Smooth muscle cell (in vitro differentiated cells): ENCODE results near the gene CCDC158. TPM values are rescaled to one million over a fixed set of nuclear protein-coding genes. Genes with fewer than 3 reads are reported as not detected.

Experiments
- DNase-seq: peaks from one replicate; lab custom pipeline; 2025; ENCODE audit not compliant: unreplicated experiment; lab: John Stamatoyannopoulos, UW
- H2AFZ ChIP-seq: fragments of 200-600 bp; sonication (generic); 2 replicates; pipeline ENCODE4 v1.6.0; 2016; ENCODE audit warnings: antibody characterized with exemption, low read depth, mild to moderate bottlenecking
- H3F3A ChIP-seq: fragments of 200-600 bp; sonication (generic); 2 replicates; pipeline ENCODE4 v1.6.0; 2017; ENCODE audit warnings: antibody characterized with exemption, low read depth
- H3K27ac ChIP-seq: fragments of 200-600 bp; sonication (generic); 2 replicates; pipeline ENCODE4 v1.5.1; 2016; ENCODE audit warnings: low read depth, mild to moderate bottlenecking
- H3K27me3 ChIP-seq: fragments of 200-600 bp; sonication (generic); 2 replicates; pipeline ENCODE4 v1.6.1; 2016; ENCODE audit warnings: low read depth, mild to moderate bottlenecking
- H3K36me3 ChIP-seq: fragments of 200-600 bp; sonication (generic); 2 replicates; pipeline ENCODE4 v1.5.1; 2016; ENCODE audit warnings: low read depth
- H3K4me1 ChIP-seq: fragments of 200-600 bp; sonication (generic); 2 replicates; pipeline ENCODE4 v1.5.1; 2016; ENCODE audit warnings: low read depth
- H3K4me2 ChIP-seq: fragments of 200-600 bp; sonication (generic); 2 replicates; pipeline ENCODE4 v1.6.0; 2016; ENCODE audit warnings: mild to moderate bottlenecking
- H3K4me3 ChIP-seq: fragments of 200-600 bp; sonication (generic); 2 replicates; pipeline ENCODE4 v1.5.1; 2016; ENCODE audit warnings: mild to moderate bottlenecking
- H3K79me2 ChIP-seq: fragments of 200-600 bp; sonication (generic); 2 replicates; pipeline ENCODE4 v1.6.0; 2016; ENCODE audit warnings: low read depth, mild to moderate bottlenecking
- H3K9ac ChIP-seq: fragments of 200-600 bp; sonication (generic); 2 replicates; pipeline ENCODE4 v1.6.0; 2016; ENCODE audit warnings: low read depth
- H3K9me3 ChIP-seq: fragments of 200-600 bp; sonication (generic); replicated peaks from 2 replicates; pipeline ENCODE4 v1.5.1; 2016; ENCODE audit warnings: low read depth
- H4K20me1 ChIP-seq: fragments of 200-600 bp; sonication (generic); 2 replicates; pipeline ENCODE4 v1.6.0; 2016; ENCODE audit warnings: low read depth
- WGBS: methylation state at CpG from one replicate; pipeline ENCODE4 v1.1.7; 2016; ENCODE audit warnings: low lambda C conversion rate; 5-methylcytosine and 5-hydroxymethylcytosine counted together
- polyA plus RNA-seq: library from polyadenylated mRNA; unstranded; fragments of >200 nt; fragmentation: Nextera tagmentation; extraction: Ambion mirVana; gene quantifications from 2 replicates; pipeline ENCODE4 v1.2.1, GENCODE V29; 2016
- small RNA-seq: library from RNA; depleted of rRNA; stranded (forward); fragments of <200 nt; gene quantifications from one replicate; pipeline ENCODE3, GENCODE V24; 2014
- total RNA-seq: library from RNA; depleted of rRNA; stranded (reverse); fragments of >200 nt; gene quantifications from 2 replicates; pipeline ENCODE4 v1.2.3, GENCODE V29; 2014
- TF ChIP-seq, protein P1 (sequence below): fragments of 200-600 bp; sonication (generic); IDR thresholded peaks from 2 replicates; pipeline ENCODE4 v1.5.1; 2017; ENCODE audit warnings: borderline replicate concordance, mild to moderate bottlenecking, antibody characterized with exemption; ENCODE audit not compliant: insufficient read depth, poor library complexity, severe bottlenecking

Gene CCDC158
- total and polyA plus RNA-seq, 2 experiments from 2014 or later: not detected

DNA sequence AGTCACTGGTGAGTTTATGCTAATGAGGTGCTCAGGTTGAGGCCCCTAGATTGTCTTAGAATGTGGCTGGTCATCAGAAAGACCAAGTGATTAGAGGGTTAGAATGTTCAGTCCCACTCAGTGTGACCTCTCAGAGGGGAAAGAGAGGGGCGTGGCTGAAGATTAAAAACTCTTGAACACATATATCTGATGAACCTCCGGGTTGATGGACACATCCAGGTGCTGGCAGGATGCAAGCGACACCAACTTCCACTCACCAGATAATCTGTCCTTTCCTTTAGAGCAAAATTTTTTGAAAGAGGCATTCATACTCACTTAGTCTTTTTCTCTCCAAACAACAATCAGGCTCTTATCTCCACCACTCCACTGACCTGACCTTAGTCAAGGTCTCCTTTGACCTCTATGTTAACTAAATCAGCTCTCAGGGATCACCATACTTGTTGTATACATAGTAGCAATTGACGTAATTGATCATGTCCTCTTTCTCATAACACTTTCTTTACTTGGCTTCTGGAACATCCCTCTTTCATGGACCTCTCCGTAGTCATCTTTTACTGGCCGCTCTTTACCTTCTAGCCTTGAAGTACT, 155.2 kb downstream of the CCDC158 start:
- TF ChIP-seq, protein P1, sequence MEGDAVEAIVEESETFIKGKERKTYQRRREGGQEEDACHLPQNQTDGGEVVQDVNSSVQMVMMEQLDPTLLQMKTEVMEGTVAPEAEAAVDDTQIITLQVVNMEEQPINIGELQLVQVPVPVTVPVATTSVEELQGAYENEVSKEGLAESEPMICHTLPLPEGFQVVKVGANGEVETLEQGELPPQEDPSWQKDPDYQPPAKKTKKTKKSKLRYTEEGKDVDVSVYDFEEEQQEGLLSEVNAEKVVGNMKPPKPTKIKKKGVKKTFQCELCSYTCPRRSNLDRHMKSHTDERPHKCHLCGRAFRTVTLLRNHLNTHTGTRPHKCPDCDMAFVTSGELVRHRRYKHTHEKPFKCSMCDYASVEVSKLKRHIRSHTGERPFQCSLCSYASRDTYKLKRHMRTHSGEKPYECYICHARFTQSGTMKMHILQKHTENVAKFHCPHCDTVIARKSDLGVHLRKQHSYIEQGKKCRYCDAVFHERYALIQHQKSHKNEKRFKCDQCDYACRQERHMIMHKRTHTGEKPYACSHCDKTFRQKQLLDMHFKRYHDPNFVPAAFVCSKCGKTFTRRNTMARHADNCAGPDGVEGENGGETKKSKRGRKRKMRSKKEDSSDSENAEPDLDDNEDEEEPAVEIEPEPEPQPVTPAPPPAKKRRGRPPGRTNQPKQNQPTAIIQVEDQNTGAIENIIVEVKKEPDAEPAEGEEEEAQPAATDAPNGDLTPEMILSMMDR: no peak
- H2AFZ ChIP-seq: no peak overlapping the region
- H3K4me3 ChIP-seq: no peak overlapping the region
- H3K9me3 ChIP-seq: no peaks in the 10 kb centered on the region
- no peak overlapping the region for H3K4me2 ChIP-seq
- no peak overlapping the region for H3K27ac ChIP-seq
- H3K79me2 ChIP-seq: no peaks in the 10 kb centered on the region
- no peaks in the 10 kb centered on the region for H3K36me3 ChIP-seq
- no peaks in the 10 kb centered on the region for H3F3A ChIP-seq
- WGBS: 94% methylated on average over 6 of the region's 6 CpGs
- no peak overlapping the region for H3K9ac ChIP-seq
- H3K27me3 ChIP-seq: no peaks in the 10 kb centered on the region
- DNase-seq: no peak
- no peaks in the 10 kb centered on the region for H4K20me1 ChIP-seq
- H3K4me1 ChIP-seq: no peaks in the 10 kb centered on the region

Small RNAs within 50 kb of the gene (small RNA-seq; reads per million reads assigned to genes)
- gene RF00278 (not detected), gene RNU6-1000P (not detected)

Other genes with a start within 250 kb of the CCDC158 start
- gene SCARB2, start 207.3 kb downstream of the CCDC158 start, total RNA-seq: 266 and 270 TPM in 2 replicates
- 160 and 162 TPM in 2 replicates for gene SCARB2, start 207.3 kb downstream of the CCDC158 start, polyA plus RNA-seq
- gene FAM47E, start 169.4 kb downstream of the CCDC158 start, total RNA-seq: 0.63 and 1.8 TPM in 2 replicates
- gene FAM47E, start 169.4 kb downstream of the CCDC158 start, polyA plus RNA-seq: 0.73 and 3.5 TPM in 2 replicates
- gene STBD1, start 114.4 kb downstream of the CCDC158 start, total RNA-seq: 7.5 and 15.9 TPM in 2 replicates
- 14.3 and 17.2 TPM in 2 replicates for gene STBD1, start 114.4 kb downstream of the CCDC158 start, polyA plus RNA-seq
- gene SHROOM3, start 14.1 kb upstream of the CCDC158 start, total RNA-seq: 25.2 and 31.9 TPM in 2 replicates
- gene SHROOM3, start 14.1 kb upstream of the CCDC158 start, polyA plus RNA-seq: 10.0 and 22.3 TPM in 2 replicates